HepG2 (cell line): ENCODE data around the gene PDE4D. TPM values are rescaled to one million over a fixed set of nuclear protein-coding genes. Genes with fewer than 3 reads are reported as not detected.
"Not testable (repeated sequence)": the region's sequence is repeated elsewhere in the genome, so short reads cannot be mapped to it uniquely, and the experiment has no call there.

ENCODE experiments used
- ATAC-seq: fragments of 200-7000 bp; cut with Tn5 transposase; 3 replicates; pipeline ENCODE4 v1.9.1; 2020; ENCODE audit warnings: mild to moderate bottlenecking, moderate library complexity
- BruUV-seq: library from RNA; stranded (reverse); fragments of 400-500 nt; replicated peaks from 2 replicates; lab custom pipeline; 2021; lab: Mats Ljungman, UMichigan
- CTCF ChIA-PET: fragments of 300-600 bp; formaldehyde crosslinking; extraction: SDS; loops from one replicate; lab custom pipeline; 2021; ENCODE audit warnings: low total read pairs, inconsistent platforms, low intra/inter-chr PET ratio; lab: Yijun Ruan, JAX
- POLR2A ChIA-PET: fragments of 350-600 bp; sonication (Branson Sonifier 250); formaldehyde crosslinking; loops from one replicate; lab custom pipeline; 2020; ENCODE audit warnings: antibody characterized with exemption, inconsistent platforms; lab: Yijun Ruan, JAX
- DNase-seq: peaks from one replicate; pipeline ENCODE4 v3.0.0-alpha.2; 2015; ENCODE audit warnings: low spot score
- FAIRE-seq: peaks from 3 replicates; lab custom pipeline; 2011; peaks lifted over from hg19 to GRCh38; lab: Jason Lieb, UNC
- H2AFZ ChIP-seq: one replicate; pipeline ENCODE4 v1.6.1; 2011; ENCODE audit warnings: low read length, inconsistent platforms
- H3K27ac ChIP-seq: fragments of 300-600 bp; 3 replicates; pipeline ENCODE4 v1.8.0; 2011; ENCODE audit warnings: mixed run types, mild to moderate bottlenecking, mixed read lengths, low read length, inconsistent platforms; ENCODE audit not compliant: insufficient read depth; ENCODE audit errors: extremely low read length
- H3K27me3 ChIP-seq, 2 experiments: fragments of 200-600 bp in 1 of 2; 2 replicates in 1 of 2; 3 replicates in 1 of 2; pipeline versions ENCODE4 v1.6.0 to v1.8.0; 2011; ENCODE audit warnings: low read length in 2 of 2, mild to moderate bottlenecking in 2 of 2, moderate library complexity in 2 of 2, inconsistent platforms in 1 of 2; ENCODE audit not compliant: insufficient read depth in 2 of 2, control insufficient read depth in 1 of 2
- H3K36me3 ChIP-seq, 2 experiments: fragments of 200-600 bp in 1 of 2; replicated peaks in 1 of 2; 2 replicates in 1 of 2; 3 replicates in 1 of 2; pipeline versions ENCODE4 v1.5.1 to v1.8.0; 2011; ENCODE audit warnings: low read length in 2 of 2, inconsistent platforms in 1 of 2; ENCODE audit not compliant: insufficient read depth in 2 of 2, control insufficient read depth in 1 of 2
- H3K4me1 ChIP-seq: 2 replicates; pipeline ENCODE4 v1.5.1; 2012; ENCODE audit warnings: low read length, inconsistent platforms; ENCODE audit not compliant: insufficient read depth
- H3K4me2 ChIP-seq: 2 replicates; pipeline ENCODE4 v1.6.0; 2011; ENCODE audit warnings: low read depth, low read length, inconsistent platforms
- H3K4me3 ChIP-seq, 3 experiments: fragments of 200-600 bp in 1 of 3; sonication (generic), shearing (Covaris generic) in 1 of 3; replicated peaks in 1 of 3; 2 replicates each; pipeline ENCODE4 v1.5.1; 2011 to 2016; ENCODE audit warnings: low read length in 3 of 3, inconsistent platforms in 2 of 3, low read depth in 2 of 3, mild to moderate bottlenecking in 2 of 3, control low read depth in 1 of 3, mixed read lengths in 1 of 3; ENCODE audit not compliant: insufficient read depth in 1 of 3
- H3K79me2 ChIP-seq: one replicate; pipeline ENCODE4 v1.6.1; 2011; ENCODE audit warnings: low read length, inconsistent platforms; ENCODE audit not compliant: insufficient read depth
- H3K9ac ChIP-seq: 2 replicates; pipeline ENCODE4 v1.6.0; 2011; ENCODE audit warnings: mild to moderate bottlenecking, low read depth, low read length, inconsistent platforms; ENCODE audit not compliant: insufficient read depth
- H3K9me3 ChIP-seq: 2 replicates; pipeline ENCODE4 v1.5.1; 2012; ENCODE audit warnings: mild to moderate bottlenecking, low read length
- H4K20me1 ChIP-seq: 2 replicates; pipeline ENCODE4 v1.6.0; 2011; ENCODE audit warnings: inconsistent platforms, mild to moderate bottlenecking, low read length, moderate library complexity; ENCODE audit not compliant: insufficient read depth
- ZNF224 ChIP-seq: sonication (generic); formaldehyde crosslinking; IDR thresholded peaks from 2 replicates; pipeline ENCODE4 v1.5.0; 2020; ENCODE audit warnings: mild to moderate bottlenecking, missing genetic modification reagents
- WGBS: methylation state at CpG from one replicate; pipeline ENCODE4 v1.1.6; 2017; ENCODE audit warnings: low lambda C conversion rate; 5-methylcytosine and 5-hydroxymethylcytosine counted together
- in situ Hi-C: cut with HindIII; loops from 2 replicates; pipeline ENCODE4 v1.10.0; 2017; ENCODE audit warnings: low pct_unique_long_range_greater_than_20kb; ENCODE audit not compliant: extremely low pct_ligation_motif_present
- intact Hi-C: fragments of 100-400 bp; cut with micrococcal nuclease; formaldehyde crosslinking; loops from one replicate; pipeline ENCODE4 v1.10.0; 2022; ENCODE audit not compliant: unreplicated experiment
- polyA plus RNA-seq, 8 experiments: library from polyadenylated mRNA; depleted of rRNA in 3 of 8; stranded (reverse) in 7 of 8; unstranded in 1 of 8; fragments of >200 nt; fragmentation: Illumina TruSeq in 4 of 8; extraction: Trizol in 4 of 8; gene quantifications; 2 replicates each; pipeline versions ENCODE4 v1.2.1 to v1.2.3, GENCODE V29; 2011 to 2016; ENCODE audit warnings: low read depth in 4 of 8, missing spikeins in 1 of 8, mixed read lengths in 1 of 8; ENCODE audit not compliant: insufficient read depth in 1 of 8
- total RNA-seq, 5 experiments: library from RNA; depleted of rRNA; stranded (reverse); fragments of >200 nt; fragmentation: Illumina TruSeq; extraction: Trizol; gene quantifications; 2 replicates each; pipeline ENCODE4 v1.2.3, GENCODE V29; 2016; ENCODE audit warnings: low read depth in 1 of 5

PDE4D gene
- total and polyA plus RNA-seq, 2 of the 13 experiments (the other 11 are each of a cell fraction or from before 2014, with no cell fraction given): 7.0 to 12.2 TPM

GRCh38 chr5:59749782-59750520 is 143.6 kb downstream of the PDE4D start:
- Histone ChIP-seq H3K4me1 (peaks cover 26% of the 10 kb centered on the region), H4K20me1 (no peaks in the 10 kb centered on the region), H3K27ac (no peak overlapping the region), H3K4me3 (no peak overlapping the region), H3K9me3 (no peaks in the 10 kb centered on the region), H3K4me2 (no peak overlapping the region), H2AFZ (no peak overlapping the region), H3K36me3 (no peaks in the 10 kb centered on the region), H3K79me2 (no peaks in the 10 kb centered on the region), H3K27me3 (no peaks in the 10 kb centered on the region; a peak in 1 of 5 replicates), H3K9ac (no peak overlapping the region)
- TF ChIP-seq ZNF224 (CRISPR knock-in tag): no peak
- FAIRE-seq (no peak), DNase-seq (no peak), ATAC-seq (no peak)
- intact Hi-C loops: no loop called here
- BruUV-seq: no TSS peak
- 94% methylated on average over 4 of the region's 4 CpGs for WGBS
- ChIA-PET CTCF (no interaction called here), POLR2A (no interaction called here)
- in situ Hi-C loops: no loop called here

GRCh38 chr5:59748036-59748663 is 145.4 kb downstream of the PDE4D start:
- POLR2A ChIA-PET, H4K20me1 ChIP-seq, H3K27me3 ChIP-seq, in situ Hi-C loops, DNase-seq, H3K9ac ChIP-seq, ATAC-seq, H3K79me2 ChIP-seq, BruUV-seq, FAIRE-seq, H3K27ac ChIP-seq, H3K4me2 ChIP-seq, intact Hi-C loops, H3K36me3 ChIP-seq, H3K9me3 ChIP-seq, CTCF ChIA-PET, H3K4me3 ChIP-seq, H2AFZ ChIP-seq: not testable (repeated sequence)
- H3K4me1 ChIP-seq: peaks cover 19% of the 10 kb centered on the region
- 73% methylated on average over 4 of the region's 4 CpGs for WGBS
